ENCODE results near the gene ATCAY.
"Not testable (repeated sequence)": the region's sequence is repeated elsewhere in the genome, so short reads cannot be mapped to it uniquely, and the experiment has no call there.

The ATCAY gene

DNA sequence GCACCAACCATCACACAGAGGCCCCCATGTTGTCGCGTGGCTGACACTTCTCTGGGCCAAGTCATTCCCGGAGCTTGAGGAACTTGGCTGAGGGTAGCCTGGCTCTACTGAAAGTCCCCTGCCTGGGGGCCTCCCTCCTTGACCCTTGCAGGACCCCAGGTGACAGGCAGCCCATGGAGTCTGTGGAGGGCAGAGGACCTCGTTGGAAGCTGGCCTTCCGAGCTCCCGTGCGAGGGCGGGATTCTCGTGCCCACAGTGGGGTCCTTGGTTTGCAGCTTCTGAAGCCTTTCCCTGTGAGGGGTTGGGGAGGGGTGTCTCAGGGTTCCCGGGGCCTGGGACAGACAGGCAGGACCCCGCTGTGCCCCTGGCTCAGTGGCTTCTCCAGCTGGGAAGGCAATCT is 68.8 kb downstream of the ATCAY start:
- no peak for DNase-seq (ENCODE audit: low read depth)
- H3K4me3 ChIP-seq (ENCODE audit: low read depth, low read length), result no peak overlapping the region
- TF ChIP-seq, protein P1, sequence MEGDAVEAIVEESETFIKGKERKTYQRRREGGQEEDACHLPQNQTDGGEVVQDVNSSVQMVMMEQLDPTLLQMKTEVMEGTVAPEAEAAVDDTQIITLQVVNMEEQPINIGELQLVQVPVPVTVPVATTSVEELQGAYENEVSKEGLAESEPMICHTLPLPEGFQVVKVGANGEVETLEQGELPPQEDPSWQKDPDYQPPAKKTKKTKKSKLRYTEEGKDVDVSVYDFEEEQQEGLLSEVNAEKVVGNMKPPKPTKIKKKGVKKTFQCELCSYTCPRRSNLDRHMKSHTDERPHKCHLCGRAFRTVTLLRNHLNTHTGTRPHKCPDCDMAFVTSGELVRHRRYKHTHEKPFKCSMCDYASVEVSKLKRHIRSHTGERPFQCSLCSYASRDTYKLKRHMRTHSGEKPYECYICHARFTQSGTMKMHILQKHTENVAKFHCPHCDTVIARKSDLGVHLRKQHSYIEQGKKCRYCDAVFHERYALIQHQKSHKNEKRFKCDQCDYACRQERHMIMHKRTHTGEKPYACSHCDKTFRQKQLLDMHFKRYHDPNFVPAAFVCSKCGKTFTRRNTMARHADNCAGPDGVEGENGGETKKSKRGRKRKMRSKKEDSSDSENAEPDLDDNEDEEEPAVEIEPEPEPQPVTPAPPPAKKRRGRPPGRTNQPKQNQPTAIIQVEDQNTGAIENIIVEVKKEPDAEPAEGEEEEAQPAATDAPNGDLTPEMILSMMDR (IDR thresholded peaks at IDR 0.05; ENCODE audit: insufficient read depth, low read depth, low read length, missing control alignments), result no peak

DNA sequence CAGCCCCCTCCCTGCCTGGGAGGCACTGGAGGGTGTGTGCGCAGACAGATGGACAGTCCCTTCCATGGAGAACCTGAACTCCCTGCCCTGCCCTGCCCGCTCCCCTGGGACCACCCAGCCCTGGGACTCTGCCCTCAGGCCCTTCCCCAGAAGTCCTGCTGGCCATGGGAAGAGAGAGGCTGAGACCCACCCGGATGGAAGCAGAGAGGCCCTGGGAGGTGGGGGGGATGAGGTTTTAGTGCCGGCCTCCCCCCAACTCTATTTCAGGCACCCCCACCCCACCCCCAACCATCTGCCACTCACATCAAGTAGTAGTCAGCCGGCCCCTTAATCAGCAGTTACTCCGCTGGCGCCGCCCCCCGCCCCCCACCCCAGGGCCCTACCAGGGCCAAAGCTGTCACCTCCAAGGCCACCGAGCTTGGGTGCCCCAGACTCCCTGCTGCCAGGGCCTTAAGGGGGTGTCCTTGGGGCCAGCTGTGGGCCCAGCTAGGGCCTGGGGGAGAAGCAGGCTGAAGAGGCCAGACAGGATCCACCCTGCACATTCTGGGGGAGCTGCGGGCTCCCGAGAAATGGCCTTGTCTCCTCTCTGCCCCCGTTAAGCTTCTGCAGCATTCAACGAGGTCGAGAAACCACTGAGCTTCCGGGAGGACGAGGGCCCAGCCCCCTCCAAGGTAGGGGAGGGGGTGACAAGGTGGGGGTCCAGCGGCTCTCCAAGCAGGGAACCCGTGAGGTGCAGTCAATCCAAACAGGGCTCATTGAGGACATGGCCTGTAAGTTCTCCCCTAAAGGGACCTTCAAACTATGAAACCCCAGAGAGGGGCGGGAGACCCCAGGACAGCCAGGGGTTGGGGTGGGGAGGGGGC is 69.7 kb downstream of the ATCAY start:
- H3K4me3 ChIP-seq (ENCODE audit: low read depth, low read length), result no peak overlapping the region
- no peak for DNase-seq (ENCODE audit: low read depth)
- TF ChIP-seq, protein P1 (IDR thresholded peaks at IDR 0.05; ENCODE audit: insufficient read depth, low read depth, low read length, missing control alignments), result no peak

DNA sequence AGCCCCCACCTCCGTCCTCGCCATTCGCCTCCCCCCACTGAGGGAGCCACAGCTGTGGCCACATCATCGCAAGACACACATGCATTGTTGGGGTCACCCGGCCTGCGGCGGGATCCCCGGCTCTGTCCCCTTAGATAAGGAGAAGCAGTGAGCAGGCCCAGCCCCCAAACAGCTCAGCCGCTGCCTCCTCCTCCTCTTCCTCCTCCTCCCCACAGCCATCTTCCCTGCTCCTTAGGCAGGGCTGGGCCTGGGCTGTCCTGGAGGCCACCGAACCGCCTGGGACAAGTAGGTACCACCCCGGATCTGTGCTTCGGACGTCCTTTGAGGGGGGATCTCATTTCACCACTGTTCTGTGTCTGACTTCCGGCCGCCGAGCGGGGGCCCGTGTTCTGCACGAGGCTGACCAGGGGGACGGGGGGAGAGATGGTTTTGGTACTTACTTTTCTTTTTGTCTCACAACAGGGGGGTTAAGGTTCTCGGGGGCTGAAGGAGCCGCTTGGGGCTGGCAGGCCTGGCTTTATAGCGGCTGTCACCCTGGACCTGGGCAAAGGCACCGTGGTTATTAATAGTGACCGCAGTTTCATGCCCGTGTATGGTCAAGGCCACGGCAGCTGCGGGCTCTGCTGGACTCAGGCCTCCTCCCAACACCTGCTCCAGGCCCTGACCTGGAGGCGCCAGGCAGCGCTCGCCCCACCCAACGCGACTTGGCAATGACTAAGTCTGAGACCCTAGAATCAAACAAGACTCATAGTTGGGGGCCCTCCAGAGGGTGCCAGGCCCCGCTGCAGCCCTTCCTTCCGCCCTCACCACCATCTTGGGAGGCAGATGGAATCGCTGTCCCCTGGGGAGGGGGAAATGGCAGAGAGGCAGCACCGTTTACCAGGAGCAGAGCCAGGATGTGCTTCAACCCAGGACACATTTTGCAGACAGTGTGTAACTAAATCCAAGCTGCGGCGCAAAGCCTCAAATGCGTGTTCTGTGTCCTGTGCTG is 70.7 kb downstream of the ATCAY start:
- DNase-seq (ENCODE audit: low read depth), result no peak
- H3K4me3 ChIP-seq (ENCODE audit: low read depth, low read length), result no peak overlapping the region
- TF ChIP-seq, protein P1 (IDR thresholded peaks at IDR 0.05; ENCODE audit: insufficient read depth, low read depth, low read length, missing control alignments), result no peak

DNA sequence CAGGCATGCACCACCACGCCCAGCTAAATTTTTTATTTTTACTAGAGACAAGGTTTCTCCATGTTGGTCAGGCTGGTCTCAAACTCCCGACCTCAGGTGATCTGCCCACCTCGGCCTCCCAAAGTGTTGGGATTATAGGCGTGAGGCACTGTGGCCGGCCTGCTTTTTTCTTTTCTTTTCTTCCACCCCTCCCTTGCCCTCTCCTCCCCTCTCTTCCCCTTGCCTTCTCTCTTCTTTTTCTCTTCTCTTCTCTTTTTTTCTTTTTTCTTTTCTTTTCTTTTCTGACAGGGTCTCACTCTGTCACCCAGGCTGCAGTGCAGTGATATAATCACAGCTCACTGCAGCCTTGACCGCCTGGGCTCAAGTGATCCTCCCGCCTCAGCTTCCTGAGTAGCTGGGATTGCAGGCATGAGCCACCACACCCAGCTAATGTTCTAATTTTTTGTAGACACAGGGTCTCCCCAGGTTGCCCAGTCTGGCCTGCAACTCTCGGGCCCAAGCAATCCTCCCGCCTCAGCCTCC is 72.3 kb downstream of the ATCAY start:
- H3K4me3 ChIP-seq (ENCODE audit: low read depth, low read length); DNase-seq (ENCODE audit: low read depth): not testable (repeated sequence)

DNA sequence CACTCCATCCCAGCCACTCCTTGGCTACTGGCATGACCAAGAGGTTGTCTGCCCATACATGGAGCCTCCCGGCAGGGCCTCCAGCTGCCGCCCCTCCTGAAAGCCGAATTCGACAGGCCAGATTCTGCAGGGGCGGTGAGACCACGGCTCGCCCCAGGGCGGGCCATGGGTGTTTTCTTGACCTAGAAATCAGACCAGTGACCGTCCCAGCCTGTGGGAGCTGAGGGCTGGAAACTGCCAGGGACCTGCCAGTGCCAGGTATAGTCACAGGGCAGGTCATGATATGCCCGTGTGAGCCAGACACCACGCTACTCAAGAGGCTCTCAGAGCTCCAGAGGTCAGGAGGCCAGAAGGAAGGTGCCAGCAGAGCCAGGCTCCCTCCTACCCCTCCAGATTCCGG is 73.6 kb downstream of the ATCAY start:
- DNase-seq (ENCODE audit: low read depth), result no peak
- H3K4me3 ChIP-seq (ENCODE audit: low read depth, low read length), result no peak overlapping the region
- TF ChIP-seq, protein P1 (IDR thresholded peaks at IDR 0.05; ENCODE audit: insufficient read depth, low read depth, low read length, missing control alignments), result no peak

DNA sequence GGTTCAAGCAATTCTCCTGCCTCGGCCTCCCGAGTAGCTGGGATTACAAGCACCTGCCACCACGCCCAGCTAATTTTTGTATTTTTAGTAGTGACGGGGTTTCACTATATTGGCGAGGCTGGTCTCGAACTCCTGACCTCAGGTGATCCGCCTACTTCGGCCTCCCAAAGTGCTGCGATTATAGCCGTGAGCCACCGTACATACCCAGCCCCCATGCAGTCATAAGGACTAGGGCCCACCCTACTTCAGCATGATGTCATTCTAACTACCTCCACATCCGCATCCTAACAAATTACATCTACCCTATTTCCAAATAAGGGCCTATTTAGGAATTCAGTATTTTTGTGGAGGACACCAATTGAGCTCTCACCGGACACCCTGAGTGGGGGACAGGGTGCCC is 74.8 kb downstream of the ATCAY start:
- not testable (repeated sequence) for DNase-seq (ENCODE audit: low read depth); H3K4me3 ChIP-seq (ENCODE audit: low read depth, low read length)

DNA sequence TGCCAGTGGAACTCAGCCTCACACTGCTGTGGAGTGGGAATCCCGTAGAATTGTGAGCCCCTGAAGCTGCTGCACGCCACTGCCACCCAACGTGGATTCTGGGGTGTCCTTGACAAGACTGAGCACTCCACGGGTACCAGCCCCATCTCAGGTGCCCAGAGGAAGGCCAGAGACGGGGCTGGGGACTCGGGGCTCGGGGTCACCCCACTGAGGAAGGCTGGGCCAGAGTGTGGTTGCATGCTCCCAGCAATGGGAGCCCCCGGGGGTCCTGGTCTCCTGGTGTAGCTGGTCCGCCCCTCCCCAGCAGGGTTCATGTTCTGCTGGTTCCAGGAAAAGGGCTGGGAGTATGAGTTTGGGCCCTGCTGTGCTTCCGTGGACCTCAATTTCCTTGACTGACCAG is 75.2 kb downstream of the ATCAY start:
- TF ChIP-seq, protein P1 (IDR thresholded peaks at IDR 0.05; ENCODE audit: insufficient read depth, low read depth, low read length, missing control alignments), result no peak
- no peak for DNase-seq (ENCODE audit: low read depth)
- H3K4me3 ChIP-seq (ENCODE audit: low read depth, low read length), result no peak overlapping the region

All from GM12865 (cell line).